GM19193 (cell line): Measurements from ENCODE around the gene KLRG1.

Experiments
- POLR2A ChIP-seq: IDR thresholded peaks from 4 replicates; pipeline ENCODE4 v1.6.1; 2011; ENCODE audit not compliant: insufficient read depth, insufficient read length; ENCODE audit errors: extremely low read depth

Gene KLRG1

GRCh38 chr12:9049520-9050133 lies 60.3 kb downstream of the KLRG1 start:
- no peak for TF ChIP-seq POLR2A

GRCh38 chr12:9050521-9051157 lies 61.3 kb downstream of the KLRG1 start:
- TF ChIP-seq POLR2A: no peak

- no peak for TF ChIP-seq POLR2A
These were observed 61.8 kb downstream of the KLRG1 start for GRCh38 chr12:9051158-9051550.

- no peak for TF ChIP-seq POLR2A
These were observed 63.3 kb downstream of the KLRG1 start for GRCh38 chr12:9052610-9053009.
